Activated gamma-delta T cell (primary cell): ENCODE measurements around the gene SMAD5.

Experiments used
- DNase-seq: peaks from one replicate; lab custom pipeline; 2025; lab: John Stamatoyannopoulos, UW

SMAD5 gene

GRCh38 chr5:136157514-136157913 lies 24.9 kb downstream of the SMAD5 start:
- no peak for DNase-seq

DNA sequence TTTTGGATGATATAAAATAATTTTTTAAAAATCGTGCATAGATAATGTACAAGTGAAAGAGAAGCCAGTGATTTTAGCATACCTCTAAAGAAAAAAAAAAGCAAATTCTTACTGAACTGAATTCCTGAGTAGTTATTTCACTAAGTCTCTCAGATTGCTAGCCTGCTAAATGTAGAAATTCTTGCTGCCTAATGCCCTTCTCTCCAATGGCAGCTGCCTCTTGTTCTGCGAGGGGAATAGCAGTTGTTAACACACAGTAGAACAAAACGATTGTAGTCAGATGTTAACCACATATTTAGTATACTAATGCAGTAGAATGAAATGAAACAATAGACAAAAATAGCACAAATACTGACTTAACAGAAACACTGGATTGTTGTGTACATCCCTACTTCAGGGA lies 26.8 kb downstream of the SMAD5 start:
- DNase-seq = no peak

- no peak for DNase-seq
Measured at GRCh38 chr5:136162008-136162407, 29.4 kb downstream of the SMAD5 start.

- no peak for DNase-seq
Measured at GRCh38 chr5:136164226-136164625, 31.6 kb downstream of the SMAD5 start.

GRCh38 chr5:136166909-136167308 lies 34.3 kb downstream of the SMAD5 start:
- DNase-seq = no peak

- DNase-seq = no peak
Measured at GRCh38 chr5:136169218-136169617, 36.6 kb downstream of the SMAD5 start.

DNA sequence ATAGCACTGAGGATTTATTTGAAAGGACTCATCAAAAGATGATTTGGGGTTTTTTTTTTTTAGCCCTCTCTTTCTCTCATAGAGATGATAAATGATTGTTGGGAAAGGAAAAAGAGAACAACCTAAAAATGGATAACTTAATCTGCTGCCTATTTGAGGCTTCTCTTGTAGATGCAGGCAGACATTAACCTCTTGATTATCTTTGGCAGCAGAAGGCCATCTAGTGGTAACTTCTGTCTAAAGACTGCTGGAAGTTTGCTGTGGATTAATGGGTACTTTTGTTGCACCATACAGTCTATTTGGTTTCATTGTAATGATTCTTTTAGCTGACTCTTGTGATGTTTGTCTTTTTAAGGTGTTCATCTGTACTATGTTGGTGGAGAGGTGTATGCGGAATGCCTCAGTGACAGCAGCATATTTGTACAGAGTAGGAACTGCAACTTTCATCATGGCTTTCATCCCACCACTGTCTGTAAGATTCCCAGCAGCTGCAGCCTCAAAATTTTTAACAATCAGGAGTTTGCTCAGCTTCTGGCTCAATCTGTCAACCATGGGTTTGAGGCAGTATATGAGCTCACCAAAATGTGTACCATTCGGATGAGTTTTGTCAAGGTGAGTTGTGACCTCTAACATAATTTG lies 41.5 kb downstream of the SMAD5 start:
- no peak for DNase-seq

- no peak for DNase-seq
Measured at GRCh38 chr5:136182618-136183017, 50.0 kb downstream of the SMAD5 start.

DNA sequence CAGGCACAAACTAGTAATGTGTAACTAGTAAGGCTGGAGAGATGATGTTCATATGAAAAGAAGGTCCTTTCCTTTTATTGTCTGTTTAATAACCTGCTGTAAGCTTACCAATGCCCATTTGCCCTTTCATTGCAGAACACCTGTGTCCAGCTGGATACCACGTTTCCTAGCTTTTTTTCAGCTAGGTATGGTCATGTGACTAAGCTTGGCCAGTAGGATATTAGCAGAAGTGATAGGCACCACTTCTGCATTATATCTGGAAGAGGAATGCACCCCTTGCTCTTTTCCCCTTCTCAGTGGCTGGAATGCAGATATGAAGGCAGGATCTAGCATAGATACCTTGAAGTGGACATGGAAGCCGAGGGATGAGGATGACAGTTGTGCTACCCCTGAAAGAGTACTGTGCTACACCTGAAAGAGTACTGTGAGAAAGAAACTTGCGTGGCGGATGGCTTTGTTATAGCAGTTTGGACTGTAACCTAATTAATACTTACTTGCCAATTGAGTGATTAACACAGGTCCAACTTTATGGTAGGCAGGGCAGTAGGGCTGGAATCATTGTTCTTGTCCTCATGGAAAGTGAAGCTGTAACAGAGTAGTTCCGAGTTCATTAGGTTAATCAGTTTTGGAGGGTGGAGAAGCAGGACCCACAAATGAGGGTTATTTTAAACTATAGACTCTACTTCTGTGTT lies 53.5 kb downstream of the SMAD5 start:
- no peak for DNase-seq

- no peak for DNase-seq
Measured at GRCh38 chr5:136186796-136187195, 54.2 kb downstream of the SMAD5 start.

GRCh38 chr5:136188859-136189258 lies 56.2 kb downstream of the SMAD5 start:
- DNase-seq = no peak

DNA sequence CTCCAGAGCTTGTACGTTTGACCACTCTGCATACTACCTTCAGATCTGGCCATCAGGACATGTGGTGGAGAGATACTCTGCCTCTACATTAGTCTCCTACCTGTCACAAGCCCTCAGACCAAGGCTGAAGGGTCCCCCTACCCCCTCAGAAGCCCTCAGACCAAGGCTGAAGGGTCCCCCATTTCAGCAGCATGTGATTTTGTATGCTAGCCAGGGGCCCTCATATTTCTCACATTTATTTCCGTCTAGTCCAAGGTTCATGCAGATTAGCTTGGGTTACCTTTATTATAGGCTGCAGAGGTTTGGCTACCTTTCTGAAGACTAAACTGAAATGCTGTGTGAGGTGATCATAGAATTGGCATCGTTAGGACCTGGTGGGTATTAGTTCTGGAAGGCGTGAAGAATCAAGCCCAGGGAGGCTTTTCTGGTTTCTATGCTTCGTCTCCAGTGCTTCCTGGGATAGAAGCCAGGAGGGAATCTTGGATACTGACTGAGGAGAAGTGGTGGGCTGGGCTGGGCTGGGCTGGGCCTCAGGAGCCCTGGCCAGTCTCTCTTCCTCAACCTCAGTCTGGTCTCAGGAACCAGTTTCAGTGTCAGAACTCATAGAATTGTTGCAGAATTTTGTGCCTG lies 57.6 kb downstream of the SMAD5 start:
- DNase-seq = no peak

- no peak for DNase-seq
Measured at GRCh38 chr5:136190904-136191303, 58.3 kb downstream of the SMAD5 start.

DNA sequence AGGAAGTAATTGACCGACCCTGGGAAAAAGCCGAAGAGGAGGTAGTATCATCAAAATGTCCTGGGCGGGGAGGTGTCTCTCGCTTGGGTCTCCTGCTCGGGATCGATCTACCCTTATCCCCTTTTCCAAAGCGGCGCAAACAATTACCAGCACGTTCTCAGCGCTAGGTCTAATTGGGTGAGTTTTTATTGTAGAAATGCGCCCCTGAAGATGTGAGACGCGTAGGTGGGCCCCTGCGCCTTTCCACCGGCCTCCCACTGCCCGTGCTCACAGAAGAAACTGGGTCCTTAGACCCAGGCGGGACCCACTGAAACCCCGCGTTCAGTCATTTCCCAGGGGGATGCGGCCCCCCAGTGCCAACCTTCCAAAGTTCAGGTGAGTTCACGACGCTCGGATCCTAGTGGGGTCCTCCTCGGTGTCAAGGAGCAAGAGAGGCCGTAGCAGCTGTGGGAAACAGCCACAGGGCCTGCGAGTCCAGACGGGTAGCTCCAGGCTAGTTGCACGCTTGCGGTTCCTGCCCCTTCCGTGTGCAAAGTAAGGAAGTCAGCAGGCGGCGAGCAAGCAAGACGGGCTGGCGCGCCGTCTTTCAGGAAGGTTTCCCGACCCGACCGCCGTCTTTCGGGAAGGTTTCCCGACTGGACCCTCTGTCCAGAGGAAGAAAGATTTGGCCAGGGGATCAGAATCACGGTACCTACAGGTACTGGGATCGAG lies 58.8 kb downstream of the SMAD5 start:
- DNase-seq = no peak

DNA sequence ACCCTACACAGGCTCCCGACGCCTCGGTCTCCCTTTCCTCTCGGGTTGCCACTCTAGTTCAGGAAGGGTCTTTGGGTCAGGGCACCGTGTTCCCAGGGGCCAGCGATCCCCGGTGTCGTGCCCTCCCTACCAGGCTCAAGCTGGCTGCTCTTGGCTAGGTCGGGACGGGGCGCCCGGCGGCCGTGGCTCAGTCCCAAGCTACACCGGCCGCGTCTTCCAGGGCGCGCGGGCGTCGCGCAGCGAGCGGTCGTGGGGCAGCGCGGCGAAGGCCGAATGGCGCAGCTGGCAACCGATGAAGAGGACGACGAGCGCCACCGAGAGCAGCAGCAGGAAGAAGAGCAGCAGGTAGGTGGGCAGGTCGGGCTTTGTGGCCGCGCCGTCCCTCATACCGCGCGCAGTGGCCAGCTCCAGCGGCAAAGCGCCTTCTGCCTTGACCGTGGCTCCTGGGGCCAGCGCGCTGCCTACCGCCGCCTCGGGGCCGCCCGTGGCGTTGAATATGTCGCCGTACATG lies 59.4 kb downstream of the SMAD5 start:
- no peak for DNase-seq

DNA sequence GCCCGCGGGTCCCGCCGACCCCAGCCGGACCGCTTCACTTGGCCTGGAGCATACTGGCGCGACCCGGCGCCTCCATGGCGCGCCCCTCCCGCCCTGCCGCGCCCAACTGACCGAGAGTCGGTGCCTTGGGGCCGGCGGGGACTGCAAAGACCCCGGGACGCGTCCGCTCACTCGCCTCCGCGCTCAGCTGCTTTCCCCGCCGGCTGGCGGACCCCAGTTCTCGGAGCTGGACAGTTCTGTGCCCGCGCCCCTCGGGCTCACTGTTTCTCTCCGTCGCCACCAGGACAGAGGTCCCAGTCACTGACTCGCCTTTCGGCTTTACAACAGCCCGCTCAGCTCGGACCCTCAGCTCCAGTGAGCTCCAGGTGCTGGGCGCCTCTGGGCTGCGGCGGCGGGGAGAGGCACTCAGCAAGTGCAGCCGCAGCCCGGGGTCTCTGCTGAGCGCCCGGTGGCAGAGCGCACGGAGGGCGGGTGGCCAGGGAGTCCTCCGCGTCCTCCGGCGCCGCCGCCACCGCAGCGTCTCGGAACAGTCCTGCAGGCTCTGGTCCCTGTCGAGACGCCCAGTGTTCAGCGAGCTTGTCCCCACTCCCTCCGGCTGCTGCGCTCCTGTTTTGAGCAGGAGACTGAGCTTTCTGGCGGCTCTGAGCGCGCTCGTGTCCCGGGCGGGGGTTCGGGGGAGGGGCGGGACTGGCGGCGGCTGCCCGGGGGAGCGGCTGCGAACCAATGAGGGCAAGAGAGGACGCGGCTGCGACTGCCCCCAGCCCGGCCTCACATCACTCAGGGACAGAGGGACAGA lies 60.1 kb downstream of the SMAD5 start, which contains the start of gene SMIM32:
TSS of gene SMIM32 (minus strand) at position 637 of the 796 bp plus-strand sequence. CDS start 638 bp downstream, outside the sequence.
- no peak for DNase-seq

DNA sequence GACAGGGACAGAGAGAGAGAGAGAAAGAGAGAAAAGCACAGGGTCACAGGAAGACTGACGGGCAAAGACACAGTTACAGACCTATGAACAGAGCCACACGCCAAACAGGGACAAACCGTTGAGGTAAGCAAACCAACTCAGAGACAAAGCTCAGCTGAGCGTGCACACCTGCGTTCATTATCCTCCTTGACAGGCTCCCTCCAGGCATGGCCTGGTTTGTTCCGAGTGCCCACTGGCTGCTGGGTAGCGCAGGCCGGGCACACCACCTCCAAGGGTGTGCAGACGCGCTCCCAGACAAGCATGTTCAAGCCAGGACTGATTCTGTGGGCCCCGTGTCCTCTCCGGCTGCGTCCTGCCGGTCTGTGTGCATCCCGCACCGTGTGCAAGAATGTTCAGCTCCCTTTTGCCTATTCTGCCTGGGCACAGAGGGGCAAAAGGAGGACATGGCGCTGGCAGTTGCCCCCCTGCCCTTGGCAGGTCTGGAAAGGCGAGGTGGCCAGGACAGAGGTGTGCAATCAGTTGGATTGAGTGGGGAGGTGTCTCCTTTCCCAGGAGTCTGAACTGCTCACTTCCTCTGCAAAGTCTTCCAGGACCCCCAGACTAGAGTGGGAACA lies 60.8 kb downstream of the SMAD5 start:
- DNase-seq = no peak

DNA sequence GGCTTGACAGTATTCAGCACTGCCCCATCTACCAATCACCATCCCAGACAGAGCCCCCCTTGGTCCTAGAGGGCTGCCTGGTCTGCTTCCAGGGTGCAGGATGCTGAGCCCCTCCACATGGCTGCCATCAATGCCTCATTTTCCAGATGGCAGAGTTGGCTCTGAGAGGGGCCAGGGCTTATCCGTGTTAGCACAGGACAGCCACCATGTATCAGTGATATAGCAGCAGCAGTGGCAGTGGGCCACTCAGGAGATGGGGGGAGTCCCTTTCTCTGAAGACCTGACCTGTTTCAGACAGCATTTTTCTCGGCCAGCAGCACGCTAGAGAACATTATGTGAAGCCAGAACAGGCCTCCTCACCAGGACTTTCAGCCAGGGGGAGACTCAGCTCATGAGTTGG lies 61.9 kb downstream of the SMAD5 start:
- no peak for DNase-seq

DNA sequence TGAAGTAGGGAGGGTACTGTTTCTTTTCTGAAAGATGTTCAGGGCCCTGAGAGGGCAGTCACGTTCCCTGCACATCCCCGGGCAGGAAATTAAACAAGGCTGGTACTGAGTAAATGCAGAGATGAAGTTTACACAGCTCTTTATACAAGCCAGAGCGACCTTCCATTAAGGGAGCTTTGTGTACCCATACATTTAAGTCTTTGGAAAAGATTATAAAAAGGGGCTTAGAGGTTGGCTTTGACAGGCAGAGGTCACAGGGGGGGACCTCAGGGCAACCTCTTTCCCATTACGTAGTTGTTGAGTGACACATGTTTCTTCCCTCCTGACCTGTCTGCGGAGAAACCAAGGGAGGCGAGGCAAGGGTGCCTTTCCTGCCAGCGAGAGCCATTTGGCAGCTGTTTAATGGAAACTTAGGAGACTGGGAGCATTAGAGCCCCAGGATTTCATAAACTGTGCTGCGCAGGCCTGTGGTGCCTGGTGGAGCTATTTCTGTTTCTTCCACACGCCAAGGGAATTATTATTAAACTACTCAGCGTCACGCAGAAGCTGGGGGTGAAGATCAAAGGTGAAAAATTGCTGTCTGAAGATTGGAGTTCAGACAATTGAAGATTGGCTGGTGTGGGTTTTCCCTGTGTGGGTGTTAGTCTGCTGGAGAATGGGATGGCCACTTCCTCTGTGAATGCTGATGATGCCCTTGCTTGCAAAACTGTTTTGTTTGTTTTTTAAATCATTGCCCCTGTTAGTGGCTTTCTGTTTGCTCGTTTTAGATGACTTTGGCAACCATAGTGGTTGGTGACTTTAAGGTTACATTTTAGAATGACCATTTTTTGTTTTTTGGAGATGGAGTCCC lies 63.6 kb downstream of the SMAD5 start:
- no peak for DNase-seq

GRCh38 chr5:136197462-136198142 lies 65.0 kb downstream of the SMAD5 start:
- DNase-seq = no peak
